PC-3 (cell line): ENCODE measurements around the gene KDM4F.

ENCODE experiments used
- EZH2 ChIP-seq: fragments of 300-600 bp; sonication (generic); IDR thresholded peaks from one replicate; pipeline ENCODE4 v1.6.1; 2017; ENCODE audit warnings: antibody characterized with exemption, mild to moderate bottlenecking, low read length; ENCODE audit not compliant: unreplicated experiment
- EZH2phosphoT487 ChIP-seq: fragments of 300-600 bp; sonication (generic); IDR thresholded peaks from 2 replicates; pipeline ENCODE4 v1.6.1; 2018; ENCODE audit warnings: mild to moderate bottlenecking, antibody characterized with exemption, low read length, borderline replicate concordance
- TF ChIP-seq, protein P1 (sequence below): fragments of 300-600 bp; sonication (generic); conservative IDR thresholded peaks from 2 replicates; pipeline ENCODE4 v1.5.1; 2017; ENCODE audit warnings: antibody characterized with exemption, low read depth, mild to moderate bottlenecking, low read length

DNA sequence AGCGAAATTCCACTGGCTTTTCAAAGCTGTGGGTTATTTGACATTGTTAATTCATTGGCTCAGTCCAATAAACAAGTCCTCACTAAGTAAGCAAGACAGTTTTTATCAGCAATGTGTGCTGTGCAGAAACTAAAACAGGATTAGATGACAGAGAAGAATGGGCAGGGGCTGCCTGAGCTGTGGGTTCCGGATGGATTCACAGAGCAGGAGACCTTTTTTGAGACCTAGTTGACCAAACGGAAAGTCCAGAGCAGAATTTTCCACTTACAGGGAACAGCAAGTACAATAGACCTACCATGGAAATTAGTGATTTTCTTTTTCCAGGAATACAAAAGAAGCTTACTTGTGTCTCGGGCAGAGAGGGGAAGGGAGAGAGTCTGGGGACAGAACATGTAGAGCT lies 5.2 kb upstream of the KDM4F start:
- TF ChIP-seq EZH2 (no peak), EZH2phosphoT487 (no peak)
- TF ChIP-seq, protein P1, sequence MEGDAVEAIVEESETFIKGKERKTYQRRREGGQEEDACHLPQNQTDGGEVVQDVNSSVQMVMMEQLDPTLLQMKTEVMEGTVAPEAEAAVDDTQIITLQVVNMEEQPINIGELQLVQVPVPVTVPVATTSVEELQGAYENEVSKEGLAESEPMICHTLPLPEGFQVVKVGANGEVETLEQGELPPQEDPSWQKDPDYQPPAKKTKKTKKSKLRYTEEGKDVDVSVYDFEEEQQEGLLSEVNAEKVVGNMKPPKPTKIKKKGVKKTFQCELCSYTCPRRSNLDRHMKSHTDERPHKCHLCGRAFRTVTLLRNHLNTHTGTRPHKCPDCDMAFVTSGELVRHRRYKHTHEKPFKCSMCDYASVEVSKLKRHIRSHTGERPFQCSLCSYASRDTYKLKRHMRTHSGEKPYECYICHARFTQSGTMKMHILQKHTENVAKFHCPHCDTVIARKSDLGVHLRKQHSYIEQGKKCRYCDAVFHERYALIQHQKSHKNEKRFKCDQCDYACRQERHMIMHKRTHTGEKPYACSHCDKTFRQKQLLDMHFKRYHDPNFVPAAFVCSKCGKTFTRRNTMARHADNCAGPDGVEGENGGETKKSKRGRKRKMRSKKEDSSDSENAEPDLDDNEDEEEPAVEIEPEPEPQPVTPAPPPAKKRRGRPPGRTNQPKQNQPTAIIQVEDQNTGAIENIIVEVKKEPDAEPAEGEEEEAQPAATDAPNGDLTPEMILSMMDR: no peak
